T1000 (cell line): Measurements from ENCODE around the gene PPA2.

Source experiments
- DNase-seq: peaks from one replicate; lab custom pipeline; 2025; ENCODE audit warnings: mixed read lengths; lab: John Stamatoyannopoulos, UW

The PPA2 gene

DNA sequence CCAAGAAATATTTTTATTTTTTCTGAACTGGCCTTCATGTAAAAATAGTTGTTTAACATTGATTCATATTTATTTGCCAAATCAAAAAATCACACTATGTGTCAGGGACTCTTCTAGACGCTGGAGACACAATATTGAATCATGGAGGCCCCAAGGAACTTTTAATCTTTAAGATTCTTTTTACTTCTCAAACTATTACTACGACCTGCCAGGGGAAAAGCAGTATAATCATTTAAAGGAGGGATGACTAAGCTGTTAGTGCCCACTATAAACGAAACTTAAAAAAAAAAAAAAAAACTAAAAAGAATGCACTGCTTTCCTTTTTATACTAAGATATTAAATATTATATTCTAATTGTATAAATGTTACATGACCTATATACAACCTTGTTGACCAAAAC, 84.7 kb downstream of the PPA2 start:
- DNase-seq = no peak

- DNase-seq = no peak
Measured at GRCh38 chr4:105387466-105387865, 86.4 kb downstream of the PPA2 start.

DNA sequence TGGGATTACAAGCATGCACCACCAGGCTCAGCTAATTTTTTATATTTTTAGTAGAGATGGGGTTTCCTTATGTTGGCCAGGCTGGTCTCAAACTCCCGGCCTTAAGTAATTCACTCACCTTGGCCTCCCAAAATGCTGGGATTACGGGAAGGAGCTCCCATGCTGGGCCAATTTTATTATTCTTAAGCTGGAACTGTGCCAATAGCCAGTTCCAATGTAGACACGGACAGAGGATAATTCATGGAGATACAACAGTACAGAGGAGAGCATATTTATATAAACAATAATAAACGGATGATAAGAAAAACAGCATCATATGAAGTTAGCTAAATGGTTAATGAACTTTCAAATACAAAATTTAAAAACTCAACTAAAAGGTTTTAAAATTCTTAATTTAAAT, 87.8 kb downstream of the PPA2 start:
- no peak for DNase-seq

GRCh38 chr4:105374071-105374470, 99.8 kb downstream of the PPA2 start:
- no peak for DNase-seq

GRCh38 chr4:105373324-105373723, 100.5 kb downstream of the PPA2 start:
- no peak for DNase-seq

GRCh38 chr4:105369988-105370387, 103.9 kb downstream of the PPA2 start:
- DNase-seq = no peak

- DNase-seq = no peak
Measured at GRCh38 chr4:105361053-105361452, 112.8 kb downstream of the PPA2 start.

DNA sequence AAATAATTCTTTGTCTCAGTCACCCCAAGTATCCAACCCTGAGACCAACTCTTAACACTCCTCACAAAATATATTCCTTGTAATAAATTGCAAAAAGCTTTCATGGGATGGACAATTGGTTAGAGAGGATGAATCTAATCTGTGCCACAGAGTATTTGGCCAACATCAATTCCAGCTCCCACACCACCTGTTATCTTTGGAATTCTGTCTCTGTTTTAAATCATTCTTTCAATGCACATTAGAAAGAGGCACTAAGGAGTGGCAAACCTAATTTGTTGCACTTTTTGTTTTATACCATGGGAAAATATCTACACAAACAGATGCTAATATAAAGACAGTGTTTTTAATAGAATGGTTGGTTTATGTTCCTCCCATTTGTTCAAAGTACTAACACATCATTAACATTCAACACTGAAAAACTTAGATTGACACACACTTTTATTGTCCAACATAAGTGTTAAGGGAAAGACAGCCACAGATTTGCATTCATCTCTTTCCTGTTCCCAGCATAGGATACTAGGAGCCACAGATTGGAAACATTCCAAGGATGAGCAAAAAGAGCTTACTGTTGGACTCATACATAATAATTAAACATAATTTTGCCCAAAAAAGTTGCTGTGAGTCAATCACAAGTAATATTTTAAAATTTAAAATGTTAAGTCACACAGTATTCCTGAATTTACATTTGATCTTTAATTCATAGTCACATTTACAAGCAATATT, 116.4 kb downstream of the PPA2 start:
- no peak for DNase-seq

GRCh38 chr4:105356194-105356593, 117.7 kb downstream of the PPA2 start:
- no peak for DNase-seq

GRCh38 chr4:105352826-105353225, 121.0 kb downstream of the PPA2 start:
- DNase-seq = no peak

DNA sequence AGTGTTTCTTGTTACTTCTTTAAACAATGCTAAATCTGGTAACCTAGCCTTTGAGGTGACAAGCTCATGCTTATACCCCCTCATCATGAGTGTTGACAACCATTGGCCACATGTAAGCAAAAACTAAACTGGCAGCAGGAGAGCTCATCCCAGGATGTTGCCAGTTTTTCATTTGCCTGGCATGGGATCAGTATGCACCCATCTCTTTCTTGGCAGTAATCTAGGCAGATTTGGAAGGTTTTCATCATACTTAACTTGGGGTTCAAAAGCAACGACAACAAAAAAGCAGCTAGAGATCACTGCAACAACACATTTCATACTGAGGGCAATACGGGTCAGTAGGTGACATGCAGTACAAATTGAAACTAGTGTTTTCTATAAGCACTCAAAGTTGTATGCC, 122.0 kb downstream of the PPA2 start:
- DNase-seq = no peak

GRCh38 chr4:105350859-105351490, 122.9 kb downstream of the PPA2 start:
- no peak for DNase-seq

DNA sequence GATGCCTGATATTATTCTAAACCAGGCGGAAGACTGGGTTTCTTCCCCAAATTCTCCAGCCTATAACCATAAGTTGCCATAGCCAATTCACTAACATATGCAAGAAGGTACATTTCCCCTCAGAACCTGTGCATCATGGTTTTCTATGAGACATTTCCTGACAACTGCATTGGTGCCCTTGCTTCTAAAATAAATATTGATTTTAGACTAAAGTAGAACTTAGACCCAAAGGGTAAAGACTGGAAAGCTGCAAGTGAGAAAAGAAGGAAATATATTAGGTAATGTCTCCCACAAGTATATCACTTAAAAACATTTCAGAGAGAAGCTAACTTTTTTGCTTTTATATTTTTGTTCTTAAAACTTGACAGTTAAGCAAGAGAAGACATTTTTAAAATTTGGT, 125.1 kb downstream of the PPA2 start:
- no peak for DNase-seq

DNA sequence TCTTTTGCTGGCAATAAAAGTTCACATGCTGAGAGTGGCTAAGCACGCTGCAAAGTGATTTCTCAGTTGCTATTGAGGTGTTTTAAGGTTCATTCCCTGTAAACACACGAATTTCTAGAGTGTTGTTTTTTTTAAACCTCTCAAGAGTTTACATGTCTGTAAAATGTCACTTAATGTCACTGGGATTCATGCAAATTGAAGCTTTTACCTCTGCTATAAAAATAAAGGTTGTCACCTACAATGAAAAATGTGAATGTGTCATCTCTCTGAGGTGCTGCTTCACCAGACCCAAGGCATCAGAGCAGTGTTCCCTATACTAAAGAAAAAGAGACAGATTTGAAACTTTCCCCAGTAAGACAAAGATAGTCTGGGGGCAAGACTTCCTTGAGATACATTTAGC, 127.0 kb downstream of the PPA2 start:
- no peak for DNase-seq

DNA sequence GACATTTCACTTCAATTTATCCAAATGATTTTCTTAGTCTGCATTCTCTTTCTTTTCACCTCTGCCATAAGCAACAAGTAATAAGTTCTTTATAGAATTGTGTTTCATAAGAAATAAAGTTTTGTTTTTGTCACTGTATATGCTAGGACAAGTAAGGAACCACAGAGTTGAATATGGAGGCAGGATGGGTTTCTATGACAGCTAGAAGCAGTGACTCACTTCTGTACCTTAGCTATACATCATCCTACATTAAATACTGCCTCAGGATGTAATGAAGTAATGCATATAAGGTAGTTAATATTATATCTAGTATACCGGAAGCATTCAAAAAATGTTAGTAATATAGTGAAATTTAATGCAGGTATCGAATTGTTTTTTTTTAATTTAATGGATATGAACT, 128.0 kb downstream of the PPA2 start:
- DNase-seq = no peak

- DNase-seq = no peak
Measured at GRCh38 chr4:105345358-105345757, 128.5 kb downstream of the PPA2 start.

GRCh38 chr4:105344141-105344540, 129.7 kb downstream of the PPA2 start:
- no peak for DNase-seq

- no peak for DNase-seq
Measured at GRCh38 chr4:105343146-105343931, 130.5 kb downstream of the PPA2 start.

DNA sequence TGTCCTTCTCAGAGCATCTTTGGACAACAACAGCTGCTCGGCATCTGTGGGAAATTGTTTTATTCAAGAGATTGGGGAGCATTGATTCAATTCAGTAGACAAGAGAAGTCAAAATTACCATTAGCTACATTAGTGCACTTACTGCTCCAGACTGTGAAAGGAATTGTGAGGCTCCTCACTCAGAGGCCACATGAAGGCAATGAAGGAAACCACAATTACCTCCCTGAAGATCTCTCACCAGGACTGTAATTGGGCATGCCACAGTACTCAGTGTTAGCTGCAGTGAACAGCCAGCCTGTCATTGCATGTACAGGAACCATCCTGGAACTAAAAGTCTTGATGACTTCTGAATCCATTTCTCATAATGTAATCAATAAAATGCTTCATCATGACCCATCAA, 144.8 kb downstream of the PPA2 start:
- DNase-seq = no peak

DNA sequence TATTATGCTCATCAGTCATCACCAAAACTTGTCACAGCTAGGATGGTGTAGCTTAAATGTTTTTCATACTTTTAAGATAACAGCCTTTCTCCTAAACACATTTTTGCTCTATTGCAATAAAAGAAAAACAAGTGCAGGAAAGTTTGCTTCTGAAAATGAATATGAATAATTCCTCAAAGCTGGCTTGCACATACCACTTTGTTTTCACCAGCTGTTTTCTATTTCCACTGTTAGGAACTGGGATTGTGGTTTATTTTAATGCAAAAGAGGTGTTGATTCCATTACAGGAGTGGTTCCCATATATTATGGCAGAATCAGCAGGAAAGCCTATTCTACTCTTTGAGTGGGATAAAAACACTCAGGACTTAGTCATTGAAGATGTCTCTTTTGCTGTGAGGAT, 145.9 kb downstream of the PPA2 start:
- no peak for DNase-seq

- no peak for DNase-seq
Measured at GRCh38 chr4:105327222-105327621, 146.6 kb downstream of the PPA2 start.
